Measurements from ENCODE around the gene ALX4. TPM values are rescaled to one million over a fixed set of nuclear protein-coding genes. Genes with fewer than 3 reads are reported as not detected.

ALX4 gene
- total RNA-seq, 2 donors from 2014 or later, result 0.17 to 0.36 TPM

DNA sequence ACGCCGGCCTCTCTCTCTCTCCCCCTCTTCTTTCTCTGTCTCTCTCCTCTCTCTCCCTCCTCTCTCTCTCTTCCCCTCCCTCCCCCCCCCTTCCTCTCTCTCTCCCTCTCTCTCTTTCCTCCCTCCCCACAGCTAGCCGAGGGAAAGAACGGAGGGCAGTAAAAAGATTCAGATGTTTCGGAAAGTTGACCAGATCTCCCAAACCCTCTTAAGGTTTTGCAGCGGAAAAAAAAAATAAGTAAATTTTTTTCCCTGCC, 195 bp upstream of the ALX4 start:
- 1% methylated on average over 6 of the region's 6 CpGs for WGBS
- H3K4me3 ChIP-seq, result no peak overlapping the region
- TF ChIP-seq, protein P1, sequence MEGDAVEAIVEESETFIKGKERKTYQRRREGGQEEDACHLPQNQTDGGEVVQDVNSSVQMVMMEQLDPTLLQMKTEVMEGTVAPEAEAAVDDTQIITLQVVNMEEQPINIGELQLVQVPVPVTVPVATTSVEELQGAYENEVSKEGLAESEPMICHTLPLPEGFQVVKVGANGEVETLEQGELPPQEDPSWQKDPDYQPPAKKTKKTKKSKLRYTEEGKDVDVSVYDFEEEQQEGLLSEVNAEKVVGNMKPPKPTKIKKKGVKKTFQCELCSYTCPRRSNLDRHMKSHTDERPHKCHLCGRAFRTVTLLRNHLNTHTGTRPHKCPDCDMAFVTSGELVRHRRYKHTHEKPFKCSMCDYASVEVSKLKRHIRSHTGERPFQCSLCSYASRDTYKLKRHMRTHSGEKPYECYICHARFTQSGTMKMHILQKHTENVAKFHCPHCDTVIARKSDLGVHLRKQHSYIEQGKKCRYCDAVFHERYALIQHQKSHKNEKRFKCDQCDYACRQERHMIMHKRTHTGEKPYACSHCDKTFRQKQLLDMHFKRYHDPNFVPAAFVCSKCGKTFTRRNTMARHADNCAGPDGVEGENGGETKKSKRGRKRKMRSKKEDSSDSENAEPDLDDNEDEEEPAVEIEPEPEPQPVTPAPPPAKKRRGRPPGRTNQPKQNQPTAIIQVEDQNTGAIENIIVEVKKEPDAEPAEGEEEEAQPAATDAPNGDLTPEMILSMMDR (IDR thresholded peaks at IDR 0.05), result no peak
- TF ChIP-seq POLR2AphosphoS5 (IDR thresholded peaks at IDR 0.05) (no peak), POLR2A (IDR thresholded peaks at IDR 0.05) (no peak)
- H3K4me1 ChIP-seq (replicated peaks), result no peaks in the 10 kb centered on the region
- H3K27me3 ChIP-seq (replicated peaks; ENCODE audit: insufficient read depth), result peaks cover 48% of the 10 kb centered on the region
- H3K27ac ChIP-seq, result no peak overlapping the region
- intact Hi-C loops (cut with DNase I), result no loop called here
- no peaks in the 10 kb centered on the region for H3K36me3 ChIP-seq
- no peaks in the 10 kb centered on the region for H3K9me3 ChIP-seq
- DNase-seq (ENCODE audit: low spot score), result no peak

DNA sequence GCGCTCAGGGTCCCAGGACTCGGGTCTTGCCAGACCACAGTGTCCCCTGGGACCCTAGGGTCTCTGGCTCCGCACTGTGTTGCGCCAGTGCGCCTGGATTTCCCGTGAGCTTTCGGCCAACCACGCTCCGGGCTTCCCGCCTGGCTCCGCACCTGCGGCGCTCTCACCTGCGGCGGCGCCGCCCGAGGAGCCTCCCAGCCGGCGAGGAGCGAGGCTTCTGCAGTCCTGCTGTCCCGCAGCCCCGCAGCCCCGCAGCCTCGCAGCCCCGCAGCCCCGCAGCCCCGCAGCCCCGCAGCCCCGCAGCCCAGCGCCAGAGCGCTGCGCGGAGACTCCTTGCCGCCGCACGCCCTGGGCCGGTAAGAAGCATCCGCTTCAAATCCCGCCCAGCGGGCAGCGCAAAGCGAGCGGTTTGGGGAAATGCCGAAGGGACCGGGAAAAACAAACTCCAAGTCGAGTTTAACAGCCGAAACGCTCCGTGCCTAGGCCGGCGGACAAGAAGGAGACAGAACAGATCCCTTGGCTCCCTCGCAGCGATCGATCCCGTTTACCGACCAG, 939 bp downstream of the ALX4 start:
- no peaks in the 10 kb centered on the region for H3K4me1 ChIP-seq (replicated peaks)
- peaks cover 52% of the 10 kb centered on the region for H3K27me3 ChIP-seq (replicated peaks; ENCODE audit: insufficient read depth)
- H3K9me3 ChIP-seq, result no peaks in the 10 kb centered on the region
- no peak overlapping the region for H3K27ac ChIP-seq
- no peak for TF ChIP-seq POLR2AphosphoS5 (IDR thresholded peaks at IDR 0.05)
- TF ChIP-seq, protein P1 (IDR thresholded peaks at IDR 0.05), result no peak
- TF ChIP-seq POLR2A (IDR thresholded peaks at IDR 0.05), result no peak
- H3K4me3 ChIP-seq, result peak overlapping the region in 1 of 2 donors; percentile 14
- intact Hi-C loops (cut with DNase I), result no loop called here
- no peaks in the 10 kb centered on the region for H3K36me3 ChIP-seq
- 16% methylated on average over 41 of the region's 57 CpGs for WGBS
- DNase-seq (ENCODE audit: low spot score), result no peak

DNA sequence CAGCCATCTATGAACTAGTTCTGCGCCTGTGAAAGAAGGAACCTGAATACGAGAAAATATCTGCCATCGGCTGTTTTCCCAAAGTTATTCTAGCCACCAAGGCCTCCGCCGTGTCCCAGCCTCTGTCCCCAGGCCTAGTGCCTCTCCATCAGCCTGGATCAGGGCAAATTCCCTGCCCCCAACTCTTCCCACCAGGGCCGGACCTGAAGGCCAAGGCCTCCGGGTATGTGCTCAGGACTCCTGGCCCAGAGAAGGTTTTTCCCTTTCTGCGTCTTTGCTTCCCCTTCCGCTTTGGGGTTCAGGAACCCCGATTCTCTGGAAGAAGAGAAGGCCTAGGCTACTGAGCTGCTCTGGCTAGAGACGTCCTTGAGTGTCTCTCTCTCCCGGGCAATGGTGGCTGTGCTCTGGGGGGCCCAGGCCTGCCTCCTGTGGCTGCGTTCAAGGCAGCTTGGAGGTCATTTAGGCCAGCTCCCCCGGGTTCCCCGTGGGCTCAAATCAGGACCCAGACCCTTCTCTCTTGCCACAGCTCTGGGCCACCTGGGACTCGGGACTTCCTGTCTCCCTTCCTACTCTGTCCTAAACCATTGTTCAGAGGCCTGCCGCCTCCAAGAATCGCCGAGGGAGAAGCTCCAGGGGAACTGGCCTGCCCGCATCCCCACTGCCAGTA, 1.6 kb downstream of the ALX4 start:
- Histone ChIP-seq H3K36me3 (no peaks in the 10 kb centered on the region), H3K9me3 (no peaks in the 10 kb centered on the region), H3K27ac (no peak overlapping the region), H3K27me3 (replicated peaks; ENCODE audit: insufficient read depth) (peaks cover 57% of the 10 kb centered on the region), H3K4me1 (replicated peaks) (no peaks in the 10 kb centered on the region), H3K4me3 (no peak overlapping the region)
- TF ChIP-seq POLR2A (IDR thresholded peaks at IDR 0.05), result no peak
- TF ChIP-seq, protein P1 (IDR thresholded peaks at IDR 0.05), result no peak
- no peak for TF ChIP-seq POLR2AphosphoS5 (IDR thresholded peaks at IDR 0.05)
- intact Hi-C loops (cut with DNase I), result no loop called here
- WGBS, result 81% methylated on average over 20 of the region's 20 CpGs
- no peak for DNase-seq (ENCODE audit: low spot score)

DNA sequence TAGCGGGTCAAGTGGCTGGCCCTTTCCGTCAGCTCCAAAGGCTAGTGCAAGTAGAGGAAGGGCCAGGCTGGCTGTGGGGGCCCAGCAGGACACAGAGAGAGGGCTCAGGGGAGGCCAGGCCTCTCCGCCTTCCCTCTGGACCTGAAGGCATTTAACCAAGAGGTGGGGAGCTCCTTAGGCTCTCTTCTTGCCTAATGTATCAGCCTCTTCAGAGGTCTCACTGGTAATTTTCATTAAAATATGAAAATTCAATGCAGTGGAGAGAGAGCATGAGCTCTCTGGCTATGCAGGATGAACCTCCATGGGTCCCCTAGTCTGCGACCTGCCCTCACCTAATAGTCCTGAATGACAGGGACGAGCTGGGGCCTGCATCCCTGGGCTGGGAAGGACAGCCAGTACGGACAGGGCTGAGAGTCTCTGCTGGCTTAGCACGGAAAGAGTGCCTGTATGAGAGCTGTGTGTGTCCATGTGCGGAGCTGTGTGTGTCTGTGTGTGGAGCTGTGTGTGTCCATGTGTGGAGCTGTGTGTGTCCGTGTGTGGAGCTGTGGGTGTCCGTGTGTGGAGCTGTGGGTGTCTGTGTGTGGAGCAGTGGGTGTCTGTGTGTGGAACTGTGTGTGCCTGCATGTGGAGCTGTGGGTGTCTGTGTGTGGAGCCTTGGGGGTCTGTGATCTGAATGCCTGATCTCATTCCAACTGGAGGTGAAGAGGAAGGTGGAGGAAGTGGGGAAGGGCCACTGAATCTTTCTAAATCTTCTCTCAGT, 2.4 kb downstream of the ALX4 start:
- WGBS, result 92% methylated on average over 10 of the region's 10 CpGs

More for the DNA sequence above, 2.4 kb downstream of the ALX4 start:
- no peak overlapping the region for H3K4me3 ChIP-seq
- H3K27me3 ChIP-seq (replicated peaks; ENCODE audit: insufficient read depth), result peaks cover 62% of the 10 kb centered on the region
- TF ChIP-seq POLR2A (IDR thresholded peaks at IDR 0.05) (no peak), POLR2AphosphoS5 (IDR thresholded peaks at IDR 0.05) (no peak)
- TF ChIP-seq, protein P1 (IDR thresholded peaks at IDR 0.05), result no peak
- no peak overlapping the region for H3K27ac ChIP-seq
- no peaks in the 10 kb centered on the region for H3K36me3 ChIP-seq
- DNase-seq (ENCODE audit: low spot score), result no peak
- H3K4me1 ChIP-seq (replicated peaks), result no peaks in the 10 kb centered on the region
- intact Hi-C loops (cut with DNase I), result no loop called here
- H3K9me3 ChIP-seq, result no peaks in the 10 kb centered on the region
